Keratinocyte (primary cell): ENCODE data around the gene HNRNPA2B1. TPM values are rescaled to one million over a fixed set of nuclear protein-coding genes. Genes with fewer than 3 reads are reported as not detected.
"Not testable (repeated sequence)": the region's sequence is repeated elsewhere in the genome, so short reads cannot be mapped to it uniquely, and the experiment has no call there.

Experiments
- DNase-seq: peaks from one replicate; pipeline ENCODE4 v3.0.0-alpha.2; 2011; ENCODE audit warnings: low read depth, missing footprints, low spot score
- FAIRE-seq: peaks from 2 replicates; lab custom pipeline; 2011; peaks lifted over from hg19 to GRCh38; lab: Jason Lieb, UNC
- H2AFZ ChIP-seq: 2 replicates; pipeline ENCODE4 v1.6.0; 2012; ENCODE audit warnings: low read length, control low read depth, inconsistent platforms; ENCODE audit not compliant: control insufficient read depth
- H3K27ac ChIP-seq: 2 replicates; pipeline ENCODE4 v1.5.1; 2011; ENCODE audit warnings: low read length; ENCODE audit not compliant: control insufficient read depth, insufficient read depth
- H3K27me3 ChIP-seq: 3 replicates; pipeline ENCODE4 v1.6.0; 2011; ENCODE audit warnings: low read length; ENCODE audit not compliant: control insufficient read depth, insufficient read depth; ENCODE audit errors: extremely low read depth
- H3K36me3 ChIP-seq, 2 experiments: 2 replicates in 1 of 2; 3 replicates in 1 of 2; pipeline ENCODE4 v1.5.1; 2011; ENCODE audit warnings: low read length in 2 of 2, mild to moderate bottlenecking in 1 of 2; ENCODE audit not compliant: control insufficient read depth in 2 of 2, insufficient read depth in 2 of 2; ENCODE audit errors: extremely low read depth in 1 of 2
- H3K4me1 ChIP-seq: 3 replicates; pipeline ENCODE4 v1.5.1; 2011; ENCODE audit warnings: low read length; ENCODE audit not compliant: control insufficient read depth, insufficient read depth; ENCODE audit errors: extremely low read depth
- H3K4me2 ChIP-seq: 3 replicates; pipeline ENCODE4 v1.6.0; 2011; ENCODE audit warnings: low read depth, low read length; ENCODE audit not compliant: control insufficient read depth, insufficient read depth; ENCODE audit errors: extremely low read depth
- H3K4me3 ChIP-seq, 3 experiments: fragments of 200-600 bp in 1 of 3; sonication (generic) in 1 of 3; 2 replicates in 2 of 3; 3 replicates in 1 of 3; pipeline ENCODE4 v1.5.1; 2011 to 2016; ENCODE audit warnings: low read length in 3 of 3, mild to moderate bottlenecking in 3 of 3, control low read depth in 2 of 3, inconsistent platforms in 1 of 3, low read depth in 1 of 3, mixed read lengths in 1 of 3, mixed run types in 1 of 3, moderate library complexity in 1 of 3; ENCODE audit not compliant: control insufficient read depth in 2 of 3, insufficient read depth in 2 of 3; ENCODE audit errors: extremely low read depth in 1 of 3
- H3K79me2 ChIP-seq: 2 replicates; pipeline ENCODE4 v1.6.0; 2012; ENCODE audit warnings: low read length; ENCODE audit not compliant: control insufficient read depth, insufficient read depth
- H3K9ac ChIP-seq: 3 replicates; pipeline ENCODE4 v1.6.0; 2011; ENCODE audit warnings: low read length; ENCODE audit not compliant: control insufficient read depth, insufficient read depth; ENCODE audit errors: extremely low read depth
- H3K9me1 ChIP-seq: 3 replicates; pipeline ENCODE4 v1.6.0; 2011; ENCODE audit warnings: low read length; ENCODE audit not compliant: control insufficient read depth, insufficient read depth; ENCODE audit errors: extremely low read depth
- H3K9me3 ChIP-seq: 2 replicates; pipeline ENCODE4 v1.5.1; 2012; ENCODE audit warnings: low read depth, low read length; ENCODE audit not compliant: control insufficient read depth
- H4K20me1 ChIP-seq: 3 replicates; pipeline ENCODE4 v1.6.0; 2011; ENCODE audit warnings: low read length; ENCODE audit not compliant: control insufficient read depth, insufficient read depth; ENCODE audit errors: extremely low read depth
- CTCF ChIP-seq, 3 experiments: IDR thresholded peaks in 1 of 3; conservative IDR thresholded peaks in 1 of 3; optimal IDR thresholded peaks in 1 of 3; 2 replicates in 2 of 3; 3 replicates in 1 of 3; pipeline versions ENCODE3 to v1.5.1; 2011; ENCODE audit warnings: low read length in 3 of 3, mild to moderate bottlenecking in 3 of 3, moderate library complexity in 2 of 3, control low read depth in 1 of 3, inconsistent platforms in 1 of 3; ENCODE audit not compliant: insufficient read depth in 2 of 3; ENCODE audit errors: extremely low read depth in 1 of 3
- EZH2 ChIP-seq: IDR thresholded peaks from one replicate; pipeline ENCODE4 v1.6.1; 2012; ENCODE audit warnings: inconsistent platforms, mild to moderate bottlenecking, low read length, moderate library complexity
- dilution Hi-C: fragments of 300-500 bp; cut with MboI; formaldehyde crosslinking; loops from one replicate; pipeline ENCODE4 v1.7.0; 2020; ENCODE audit warnings: low sequenced_read_pairs; ENCODE audit not compliant: extremely low pct_ligation_motif_present
- polyA plus RNA-seq, 5 experiments: library from polyadenylated mRNA; depleted of rRNA in 3 of 5; stranded (reverse) in 3 of 5; stranded (forward) in 1 of 5; unstranded in 1 of 5; fragments of >200 nt; gene quantifications; 1 replicate in 1 of 5; 2 replicates in 3 of 5; 3 replicates in 1 of 5; pipeline versions ENCODE4 v1.2.1 to v1.2.3, GENCODE V29; 2011 to 2012; ENCODE audit warnings: missing spikeins in 2 of 5, low read depth in 1 of 5, low replicate concordance in 1 of 5

HNRNPA2B1 gene
- polyA plus RNA-seq, 1 donor (not counting 4 experiments of a cell fraction or from before 2014, with no cell fraction given): 511 TPM

GRCh38 chr7:26166684-26167266, 33.8 kb downstream of the HNRNPA2B1 start:
- no peak overlapping the region for H3K9ac ChIP-seq
- DNase-seq: no peak
- no peaks in the 10 kb centered on the region for H4K20me1 ChIP-seq
- no peak overlapping the region for H2AFZ ChIP-seq
- no peaks in the 10 kb centered on the region for H3K9me3 ChIP-seq
- H3K36me3 ChIP-seq: no peaks in the 10 kb centered on the region
- no peaks in the 10 kb centered on the region for H3K4me1 ChIP-seq
- no peak overlapping the region for H3K4me3 ChIP-seq
- H3K79me2 ChIP-seq: peaks cover 4% of the 10 kb centered on the region
- H3K27me3 ChIP-seq: no peaks in the 10 kb centered on the region
- FAIRE-seq: no peak
- H3K9me1 ChIP-seq: no peaks in the 10 kb centered on the region
- dilution Hi-C loops: no loop called here
- no peak overlapping the region for H3K27ac ChIP-seq
- H3K4me2 ChIP-seq: no peak overlapping the region
- TF ChIP-seq CTCF (optimal IDR thresholded peaks at IDR 0.05 in 1 of 3, IDR thresholded peaks at IDR 0.05 in 1 of 3, conservative IDR thresholded peaks at IDR 0.05 in 1 of 3; ENCODE audit: extremely low read depth in 1 of 3, insufficient read depth in 2 of 3, low read length in 3 of 3) (no peak), EZH2 (no peak)

GRCh38 chr7:26165950-26166683, 34.4 kb downstream of the HNRNPA2B1 start:
- H3K9ac ChIP-seq: no peak overlapping the region
- H3K9me1 ChIP-seq: no peaks in the 10 kb centered on the region
- TF ChIP-seq CTCF (optimal IDR thresholded peaks at IDR 0.05 in 1 of 3, IDR thresholded peaks at IDR 0.05 in 1 of 3, conservative IDR thresholded peaks at IDR 0.05 in 1 of 3; ENCODE audit: extremely low read depth in 1 of 3, insufficient read depth in 2 of 3, low read length in 3 of 3): no peak
- no peak for TF ChIP-seq EZH2
- no peak overlapping the region for H3K4me3 ChIP-seq
- H3K4me2 ChIP-seq: no peak overlapping the region
- H3K4me1 ChIP-seq: no peaks in the 10 kb centered on the region
- H3K79me2 ChIP-seq: peaks cover 4% of the 10 kb centered on the region
- dilution Hi-C loops: no loop called here
- DNase-seq (no peak), FAIRE-seq (no peak)
- H3K9me3 ChIP-seq: no peaks in the 10 kb centered on the region
- H3K36me3 ChIP-seq: no peaks in the 10 kb centered on the region
- no peak overlapping the region for H2AFZ ChIP-seq
- H3K27me3 ChIP-seq: no peaks in the 10 kb centered on the region
- H3K27ac ChIP-seq: no peak overlapping the region
- H4K20me1 ChIP-seq: no peaks in the 10 kb centered on the region

GRCh38 chr7:26163804-26164203, 36.7 kb downstream of the HNRNPA2B1 start:
- H3K27me3 ChIP-seq, H3K9me1 ChIP-seq, H3K27ac ChIP-seq, H4K20me1 ChIP-seq, H3K4me1 ChIP-seq, DNase-seq, dilution Hi-C loops, H3K4me3 ChIP-seq, H3K4me2 ChIP-seq, H3K9me3 ChIP-seq, H3K9ac ChIP-seq, H2AFZ ChIP-seq, FAIRE-seq, H3K36me3 ChIP-seq: not testable (repeated sequence)
- peaks cover 11% of the 10 kb centered on the region for H3K79me2 ChIP-seq
